GM12878 (cell line): ENCODE measurements around the gene MRPL37. TPM values are rescaled to one million over a fixed set of nuclear protein-coding genes. Genes with fewer than 3 reads are reported as not detected.

Source experiments
- ATAC-seq: fragments of 200-7000 bp; cut with Tn5 transposase; 3 replicates; pipeline ENCODE4 v1.9.1; 2020; ENCODE audit warnings: mild to moderate bottlenecking, moderate library complexity
- BruUV-seq: library from RNA; stranded (reverse); fragments of 400-500 nt; replicated peaks from 2 replicates; lab custom pipeline; 2021; lab: Mats Ljungman, UMichigan
- CTCF ChIA-PET: fragments of 300-600 bp; sonication (Branson Sonifier 250); formaldehyde crosslinking; extraction: SDS; loops from one replicate; lab custom pipeline; 2021; ENCODE audit warnings: inconsistent platforms; lab: Yijun Ruan, JAX
- POLR2A ChIA-PET: fragments of 350-600 bp; formaldehyde crosslinking; extraction: SDS; loops from one replicate; lab custom pipeline; 2021; ENCODE audit warnings: inconsistent platforms; lab: Charles Lee
- RAD21 ChIA-PET: fragments of 300-600 bp; sonication (Branson Sonifier 250); formaldehyde crosslinking; loops from one replicate; lab custom pipeline; 2023; ENCODE audit warnings: antibody characterized with exemption; ENCODE audit not compliant: unreplicated experiment; lab: Charles Lee
- SMC1A ChIA-PET: fragments of 300-600 bp; sonication (Branson Sonifier 250); formaldehyde crosslinking; loops from one replicate; lab custom pipeline; 2023; ENCODE audit not compliant: unreplicated experiment, uncharacterized antibody; lab: Charles Lee
- DNase-seq: peaks from one replicate; pipeline ENCODE4 v3.0.0-alpha.2; 2011; ENCODE audit warnings: low read depth, low spot score
- FAIRE-seq: peaks from 3 replicates; lab custom pipeline; 2011; peaks lifted over from hg19 to GRCh38; lab: Jason Lieb, UNC
- H2AFZ ChIP-seq: 2 replicates; pipeline ENCODE4 v1.6.0; 2011; ENCODE audit warnings: low read depth, low read length, control low read depth; ENCODE audit not compliant: control insufficient read depth
- H3K27ac ChIP-seq: 2 replicates; pipeline ENCODE4 v1.5.1; 2011; ENCODE audit warnings: control low read depth; ENCODE audit not compliant: control insufficient read depth, insufficient read depth
- H3K27me3 ChIP-seq, 2 experiments: replicated peaks in 1 of 2; 2 replicates each; pipeline versions ENCODE4 v1.6.0 to v1.6.1; 2011; ENCODE audit warnings: low read length in 1 of 2; ENCODE audit not compliant: control insufficient read depth in 2 of 2, insufficient read depth in 2 of 2
- H3K36me3 ChIP-seq, 2 experiments: 2 replicates each; pipeline ENCODE4 v1.5.1; 2011; ENCODE audit warnings: low read length in 1 of 2; ENCODE audit not compliant: control insufficient read depth in 2 of 2, insufficient read depth in 2 of 2
- H3K4me1 ChIP-seq: 2 replicates; pipeline ENCODE4 v1.6.1; 2011; ENCODE audit warnings: mild to moderate bottlenecking, low read length, moderate library complexity, mixed read lengths; ENCODE audit not compliant: control insufficient read depth, insufficient read depth
- H3K4me2 ChIP-seq: 2 replicates; pipeline ENCODE4 v1.6.0; 2011; ENCODE audit warnings: control low read depth; ENCODE audit not compliant: control insufficient read depth, insufficient read depth
- H3K4me3 ChIP-seq: fragments of 200-600 bp; sonication (generic); 2 replicates; pipeline ENCODE4 v1.5.1; 2016
- H3K79me2 ChIP-seq: 2 replicates; pipeline ENCODE4 v1.6.0; 2011; ENCODE audit warnings: low read length; ENCODE audit not compliant: control insufficient read depth, insufficient read depth
- H3K9ac ChIP-seq: 2 replicates; pipeline ENCODE4 v1.8.0; 2011; ENCODE audit warnings: low read length, control low read depth, mixed read lengths; ENCODE audit not compliant: control insufficient read depth, insufficient read depth
- H3K9me3 ChIP-seq: replicated peaks from 3 replicates; pipeline ENCODE4 v1.5.1; 2011; ENCODE audit warnings: mild to moderate bottlenecking, low read length; ENCODE audit not compliant: control insufficient read depth, insufficient read depth
- H4K20me1 ChIP-seq: 2 replicates; pipeline ENCODE4 v1.6.0; 2011; ENCODE audit not compliant: control insufficient read depth, insufficient read depth
- BRCA1 ChIP-seq: IDR thresholded peaks from 2 replicates; pipeline ENCODE4 v1.6.1; 2011; ENCODE audit warnings: low read depth, low read length, improper control_type of control experiment
- NFYA ChIP-seq: IDR thresholded peaks from 2 replicates; pipeline ENCODE4 v1.6.1; 2011; ENCODE audit warnings: low read depth, mild to moderate bottlenecking, low read length, improper control_type of control experiment, borderline replicate concordance
- NKRF ChIP-seq: fragments of 450-650 bp; conservative IDR thresholded peaks from 2 replicates; pipeline ENCODE4 v1.6.1; 2017; ENCODE audit warnings: mild to moderate bottlenecking, moderate library complexity
- POU2F2 ChIP-seq: IDR thresholded peaks from 3 replicates; pipeline ENCODE4 v1.6.1; 2011; ENCODE audit warnings: low read depth, mild to moderate bottlenecking, low read length, borderline replicate concordance
- SIX5 ChIP-seq: IDR thresholded peaks from 2 replicates; pipeline ENCODE4 v1.6.1; 2011; ENCODE audit warnings: mild to moderate bottlenecking, low read depth, low read length, moderate library complexity; ENCODE audit not compliant: severe bottlenecking
- SKIL ChIP-seq: fragments of 450-650 bp; IDR thresholded peaks from 2 replicates; pipeline ENCODE4 v1.6.1; 2017; ENCODE audit warnings: mild to moderate bottlenecking, low read depth, inconsistent platforms; ENCODE audit not compliant: poor library complexity, severe bottlenecking
- SMARCA5 ChIP-seq: fragments of 450-650 bp; IDR thresholded peaks from 2 replicates; pipeline ENCODE4 v1.6.1; 2017; ENCODE audit warnings: mild to moderate bottlenecking
- STAT1 ChIP-seq: fragments of 450-650 bp; conservative IDR thresholded peaks from 2 replicates; pipeline ENCODE4 v1.6.1; 2014; ENCODE audit warnings: antibody characterized with exemption, mild to moderate bottlenecking
- TAF1 ChIP-seq: IDR thresholded peaks from 2 replicates; pipeline ENCODE4 v1.6.1; 2011; ENCODE audit warnings: mild to moderate bottlenecking, low read depth, low read length, borderline replicate concordance
- TCF3 ChIP-seq: IDR thresholded peaks from 2 replicates; pipeline ENCODE4 v1.6.1; 2012; ENCODE audit warnings: low read depth, mild to moderate bottlenecking, low read length, borderline replicate concordance; ENCODE audit not compliant: insufficient read depth
- ZBED1 ChIP-seq: IDR thresholded peaks from 2 replicates; pipeline ENCODE4 v1.6.1; 2016; ENCODE audit warnings: borderline replicate concordance
- WGBS: methylation state at CpG from one replicate; pipeline ENCODE4 v1.1.6; 2016; ENCODE audit warnings: low lambda C conversion rate; ENCODE audit not compliant: insufficient replicate concordance, insufficient coverage; ENCODE audit errors: missing lambda C conversion rate; 5-methylcytosine and 5-hydroxymethylcytosine counted together
- in situ Hi-C: fragments of 300-500 bp; cut with MboI; formaldehyde crosslinking; loops from 9 replicates; pipeline ENCODE4 v1.14.3; 2018; ENCODE audit warnings: mixed read lengths
- intact Hi-C: fragments of 100-400 bp; cut with micrococcal nuclease; formaldehyde crosslinking; loops from one replicate; pipeline ENCODE4 v1.14.2; 2022; ENCODE audit not compliant: unreplicated experiment
- polyA plus RNA-seq, 11 experiments: library from polyadenylated mRNA; depleted of rRNA in 4 of 11; unstranded in 6 of 11; stranded (reverse) in 5 of 11; fragments of >200 nt; fragmentation: Nextera tagmentation in 4 of 11; fragmentation: Illumina TruSeq in 1 of 11; extraction: Ambion mirVana in 4 of 11; extraction: Trizol in 1 of 11; gene quantifications; 1 replicate in 1 of 11; 2 replicates in 10 of 11; pipeline versions ENCODE4 v1.2.1 to v1.2.3, GENCODE V29; 2011 to 2016; ENCODE audit warnings: inconsistent platforms in 2 of 11, missing spikeins in 2 of 11, low read depth in 1 of 11
- total RNA-seq, 4 experiments: library from RNA; depleted of rRNA in 3 of 4; stranded (reverse); fragments of >200 nt in 3 of 4; fragmentation: Illumina TruSeq in 1 of 4; extraction: Trizol in 1 of 4; gene quantifications; 2 replicates each; pipeline versions ENCODE4 v1.2.1 to v1.2.3, GENCODE V29; 2013 to 2021

The MRPL37 gene
- total and polyA plus RNA-seq, 10 of the 15 experiments (the other 5 are each of a cell fraction or from before 2014, with no cell fraction given), result 41.4 to 217 (median 159) TPM

- no TSS peak for BruUV-seq
- intact Hi-C loops, result no loop called here
- POLR2A ChIA-PET, result no interaction called here
- RAD21 ChIA-PET, result no interaction called here
- no peak overlapping the region for H3K4me2 ChIP-seq
- H3K27ac ChIP-seq, result no peak overlapping the region
- DNase-seq, result no peak
- no peak for FAIRE-seq
- H3K9ac ChIP-seq, result no peak overlapping the region
- H3K27me3 ChIP-seq, result no peaks in the 10 kb centered on the region
- no peak overlapping the region for H2AFZ ChIP-seq
- H4K20me1 ChIP-seq, result no peaks in the 10 kb centered on the region
- in situ Hi-C loops, result no loop called here
- H3K9me3 ChIP-seq, result no peaks in the 10 kb centered on the region
- H3K4me1 ChIP-seq, result no peaks in the 10 kb centered on the region
- H3K79me2 ChIP-seq, result no peaks in the 10 kb centered on the region
- CTCF ChIA-PET, result interaction anchor here (0.6 to 1.0 kb wide), 2 partner anchors 235 to 325 kb away, joined by 3 to 4 read pairs; no protein-coding TSS in a partner anchor
- no peak for ATAC-seq
- 57% methylated on average over 6 of the region's 6 CpGs for WGBS
- no peak overlapping the region for H3K4me3 ChIP-seq
- TF ChIP-seq STAT1 (no peak), NKRF (no peak), NFYA (no peak), TCF3 (no peak), BRCA1 (no peak), SMARCA5 (no peak), SIX5 (no peak), POU2F2 (no peak), TAF1 (no peak), ZBED1 (no peak), SKIL (no peak)
- SMC1A ChIA-PET, result no interaction called here
- H3K36me3 ChIP-seq, result no peaks in the 10 kb centered on the region
Measured at GRCh38 chr1:54161495-54162168, 38.3 kb upstream of the MRPL37 start.
